Right renal cortex interstitium (tissue), 3 donors: ENCODE data around the gene GPR151. TPM values are rescaled to one million over a fixed set of nuclear protein-coding genes. Genes with fewer than 3 reads are reported as not detected.
A peak's percentile ranks its signal among the peaks of the same experiment; 100 is the strongest.
"Not testable (repeated sequence)": the region's sequence is repeated elsewhere in the genome, so short reads cannot be mapped to it uniquely, and the experiment has no call there.

Experiments used
- DNase-seq, 3 donors: peaks; one replicate each; pipeline ENCODE4 v3.0.0-alpha.2; 2013; ENCODE audit warnings: low read depth in 3 of 3, low spot score in 2 of 3
- polyA plus RNA-seq, 3 donors: library from polyadenylated mRNA; unstranded; fragments of 120-200 nt; gene quantifications; one replicate each; pipeline ENCODE4 v1.2.1, GENCODE V29; 2013; ENCODE audit not compliant: insufficient read length in 3 of 3

GPR151 gene
- not detected for polyA plus RNA-seq

GRCh38 chr5:146516151-146516475 lies at the start of gene GPR151:
GPR151 (minus strand) TSS chr5:146516190; CDS start chr5:146516113, 77 bp downstream.
- peak in 1 of 3 donors; percentile 5 for DNase-seq

DNA sequence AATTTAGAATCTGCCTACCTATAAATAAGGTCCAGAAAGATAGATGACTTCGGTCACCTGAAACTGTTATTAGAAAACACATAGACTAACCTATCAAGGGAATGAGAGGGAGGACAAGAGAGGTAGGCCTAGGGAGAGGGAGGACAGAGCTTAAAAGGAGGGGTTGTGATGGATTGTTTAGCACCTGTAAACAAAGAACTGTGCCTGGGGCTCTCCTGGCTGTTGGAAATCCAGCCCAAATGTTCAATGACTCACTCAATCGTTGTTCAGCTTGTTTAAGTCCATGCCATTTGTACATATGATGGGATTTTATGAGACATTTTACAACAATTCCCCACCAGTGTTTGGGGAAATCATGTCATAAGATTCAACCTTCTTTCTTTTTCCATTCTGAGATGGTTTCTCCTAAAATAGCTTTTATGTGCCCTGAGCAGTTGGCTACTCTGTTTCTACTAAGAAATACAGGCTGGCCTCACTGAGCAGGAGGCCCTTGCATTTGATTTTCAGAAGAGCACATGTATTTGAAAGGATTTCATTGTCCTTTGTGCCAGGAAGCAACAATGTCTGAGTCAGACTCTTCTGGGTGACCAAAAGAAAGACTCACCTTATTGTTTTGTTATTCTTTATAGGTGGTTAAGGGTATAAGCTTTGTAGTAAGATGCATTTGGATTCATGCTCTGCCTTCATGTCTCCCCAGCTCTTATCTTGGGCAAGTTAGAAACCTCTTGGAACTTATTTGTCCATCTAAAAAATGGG lies 48.2 kb upstream of the GPR151 start:
- DNase-seq, result no peak

GRCh38 chr5:146562461-146562860 lies 46.5 kb upstream of the GPR151 start:
- DNase-seq, result no peak

DNA sequence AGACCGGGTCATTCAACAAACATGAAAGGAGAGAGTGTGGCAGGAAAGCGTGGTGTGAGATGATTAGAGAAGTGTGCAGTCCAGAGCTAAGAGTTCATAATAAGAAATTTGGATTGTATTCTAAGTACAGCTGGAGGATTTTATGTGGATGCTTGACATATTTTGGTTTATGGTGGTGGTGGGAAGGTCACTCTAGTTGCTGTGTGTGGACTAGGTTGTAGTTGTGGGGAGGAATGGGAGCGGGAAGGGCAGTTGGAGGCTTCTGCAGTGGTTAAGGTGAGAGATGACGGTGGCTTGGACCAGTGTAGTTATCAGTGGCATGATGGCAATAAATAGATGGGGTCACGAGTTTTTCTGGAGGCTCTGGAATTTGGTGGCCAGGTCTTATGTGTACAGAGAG lies 45.7 kb upstream of the GPR151 start:
- no peak for DNase-seq

- DNase-seq, result no peak
Observed at GRCh38 chr5:146560205-146560812, 44.3 kb upstream of the GPR151 start.

- not testable (repeated sequence) for DNase-seq
Observed at GRCh38 chr5:146556884-146557283, 40.9 kb upstream of the GPR151 start.

DNA sequence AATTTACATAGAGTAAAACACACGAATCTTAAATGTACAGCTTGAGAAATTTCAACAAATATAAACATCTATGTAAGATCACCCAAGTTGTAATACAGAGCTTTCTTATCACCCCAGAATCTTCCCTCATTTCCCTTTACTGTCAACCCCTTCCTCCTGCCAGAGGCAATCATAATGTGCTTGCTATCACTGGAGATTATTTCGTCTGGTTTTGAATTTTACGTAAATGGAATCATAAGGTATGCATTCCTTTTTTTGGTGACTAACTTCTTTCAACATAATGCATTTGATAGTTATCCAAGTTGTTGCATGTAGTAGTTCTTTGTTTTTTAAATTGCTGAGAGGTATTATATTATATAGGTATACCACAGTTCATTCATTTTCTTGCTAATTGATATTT lies 37.5 kb upstream of the GPR151 start:
- no peak for DNase-seq

DNA sequence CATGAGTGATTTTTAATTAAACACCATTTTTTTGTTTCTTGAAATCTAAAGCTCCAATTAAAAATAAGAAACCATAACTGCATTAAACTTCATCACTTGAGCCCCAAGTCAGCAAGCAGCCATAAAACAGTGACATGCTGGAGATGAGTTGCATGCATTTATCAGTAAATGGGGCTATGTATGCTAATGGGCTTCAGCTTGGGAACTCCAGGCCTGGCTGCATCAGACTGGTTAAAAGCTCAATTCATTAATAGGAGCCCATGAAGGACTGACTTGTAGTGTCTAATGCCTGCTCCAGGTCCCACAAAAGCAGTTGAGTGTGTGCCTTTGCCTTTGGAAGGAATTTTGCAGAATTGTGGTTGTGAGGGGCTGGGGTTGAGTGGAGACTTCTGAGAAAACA lies 33.6 kb upstream of the GPR151 start:
- no peak for DNase-seq

DNA sequence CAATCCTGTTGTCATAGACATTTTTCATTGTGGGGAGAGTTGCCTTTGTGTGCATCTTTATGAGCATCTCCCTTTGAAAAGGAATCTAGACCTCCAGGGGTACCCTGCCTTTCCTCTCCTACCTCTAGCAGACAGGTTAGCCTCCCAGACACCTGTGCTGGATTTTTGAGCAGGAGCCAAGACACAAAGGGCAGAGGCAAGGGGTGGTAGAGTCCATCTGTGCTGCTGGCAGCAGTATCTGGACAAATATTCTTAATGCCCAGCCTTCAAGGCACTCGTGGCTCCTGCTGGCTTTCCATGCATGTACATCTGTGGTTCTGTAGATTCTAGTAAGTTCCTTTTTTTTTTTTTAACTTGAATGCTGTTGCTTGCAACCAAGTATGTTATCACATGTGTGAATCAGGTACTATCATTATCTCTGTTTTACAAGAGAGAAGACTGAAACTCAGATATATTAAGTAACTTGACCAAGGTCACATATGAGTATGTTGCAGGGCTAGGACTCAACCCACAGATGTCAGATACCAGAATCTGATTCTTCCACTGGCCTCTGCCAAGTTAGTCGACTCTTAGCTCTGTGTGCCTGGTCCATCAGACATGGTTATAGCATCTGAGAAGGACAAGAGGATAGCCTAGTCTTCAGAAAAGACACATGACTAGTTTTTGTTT lies 32.9 kb upstream of the GPR151 start:
- DNase-seq, result no peak

GRCh38 chr5:146544232-146544631 lies 28.2 kb upstream of the GPR151 start:
- no peak for DNase-seq

DNA sequence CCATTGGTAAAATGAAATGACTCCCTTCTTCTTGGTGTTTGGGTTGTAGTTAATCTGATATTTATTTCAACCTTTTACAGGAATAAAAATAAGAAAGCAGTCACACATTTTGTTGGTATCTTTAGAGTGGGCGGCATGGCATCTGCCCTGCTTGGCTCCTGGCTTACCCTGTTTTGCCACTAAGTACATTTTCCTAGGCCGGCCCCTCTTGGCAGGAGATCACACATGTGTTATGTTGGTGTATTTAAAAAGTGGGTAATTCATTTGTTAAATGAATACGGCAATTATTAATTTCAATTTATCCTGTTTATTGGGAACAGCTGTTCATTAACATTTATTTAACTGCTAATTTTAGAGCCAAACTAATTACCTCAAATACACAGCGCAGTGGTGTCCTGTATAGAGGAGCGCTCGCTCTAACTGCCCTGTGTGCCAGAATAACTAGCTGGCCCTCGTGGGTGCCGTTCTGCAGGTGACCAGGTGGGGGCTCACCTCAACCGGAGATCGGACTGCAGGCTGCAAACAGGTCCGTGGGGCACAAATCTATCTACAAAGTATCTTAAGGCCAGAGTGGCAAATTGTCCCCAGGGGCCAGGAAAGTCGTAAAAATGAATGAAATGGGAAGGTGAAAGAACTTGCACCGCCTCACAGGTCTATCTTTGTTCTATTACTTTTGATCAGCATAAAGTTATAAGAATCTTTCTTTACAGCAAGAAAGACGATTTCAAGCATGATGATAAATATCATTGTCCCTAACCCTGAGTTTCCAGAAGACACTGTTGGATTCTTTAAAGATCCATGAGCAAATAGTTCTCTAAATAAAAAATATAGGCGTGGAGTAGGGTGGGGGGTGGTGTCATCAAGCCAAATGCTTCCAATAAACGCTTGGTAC lies 26.2 kb upstream of the GPR151 start:
- peak in 2 of 3 donors; percentile 18 to 25 for DNase-seq

DNA sequence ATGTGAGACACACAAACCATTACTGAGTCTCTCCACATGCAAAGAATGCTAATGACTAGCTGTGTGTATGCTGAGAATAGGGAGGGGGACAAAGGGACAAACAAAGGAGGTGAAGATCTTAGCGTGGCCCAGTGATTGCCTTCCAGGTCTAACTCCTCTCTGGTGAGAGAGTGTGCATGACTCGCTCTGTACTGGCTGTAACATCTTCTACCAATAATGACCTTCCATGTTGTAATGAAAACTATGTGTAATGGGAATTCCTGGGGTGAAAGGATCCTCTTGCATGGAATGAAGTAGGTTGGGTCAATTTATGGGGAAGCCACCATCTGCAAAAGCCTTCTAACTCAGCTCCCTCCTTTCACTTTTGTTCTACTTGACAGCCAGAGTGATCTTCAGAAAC lies 24.4 kb upstream of the GPR151 start:
- DNase-seq, result no peak

- DNase-seq, result no peak
Observed at GRCh38 chr5:146539973-146540372, 24.0 kb upstream of the GPR151 start.

- no peak for DNase-seq
Observed at GRCh38 chr5:146538432-146538831, 22.4 kb upstream of the GPR151 start.

- no peak for DNase-seq
Observed at GRCh38 chr5:146533882-146534281, 17.9 kb upstream of the GPR151 start.

DNA sequence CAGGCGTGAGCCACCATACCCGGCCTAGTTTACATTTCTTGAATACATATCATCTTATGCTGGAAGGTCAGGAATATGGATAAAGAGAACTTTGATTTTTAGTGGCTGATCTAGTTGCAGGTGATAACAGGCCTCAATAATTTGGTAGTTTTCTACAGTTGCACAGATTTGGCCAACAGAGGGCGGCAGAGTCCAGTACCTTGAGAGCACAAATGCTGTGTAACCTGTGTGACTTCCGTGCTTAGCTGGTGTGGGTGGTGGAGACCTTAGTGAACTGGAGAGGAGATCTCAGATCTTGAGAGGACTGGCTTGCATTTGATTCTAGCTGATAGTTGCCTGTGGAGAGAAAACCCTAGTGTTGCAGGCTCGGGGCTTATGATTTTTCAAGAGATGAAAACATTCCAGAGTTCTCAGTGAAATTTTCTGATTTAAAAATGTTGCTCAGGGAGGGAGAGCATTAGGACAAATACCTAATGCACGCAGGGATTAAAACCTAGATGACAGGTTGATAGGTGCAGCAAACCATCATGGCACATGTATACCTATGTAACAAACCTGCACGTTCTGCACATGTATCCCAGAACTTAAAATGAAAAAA lies 17.4 kb upstream of the GPR151 start:
- DNase-seq, result peak in 2 of 3 donors; percentile 25 to 47

GRCh38 chr5:146529984-146530383 lies 14.0 kb upstream of the GPR151 start:
- DNase-seq, result no peak

DNA sequence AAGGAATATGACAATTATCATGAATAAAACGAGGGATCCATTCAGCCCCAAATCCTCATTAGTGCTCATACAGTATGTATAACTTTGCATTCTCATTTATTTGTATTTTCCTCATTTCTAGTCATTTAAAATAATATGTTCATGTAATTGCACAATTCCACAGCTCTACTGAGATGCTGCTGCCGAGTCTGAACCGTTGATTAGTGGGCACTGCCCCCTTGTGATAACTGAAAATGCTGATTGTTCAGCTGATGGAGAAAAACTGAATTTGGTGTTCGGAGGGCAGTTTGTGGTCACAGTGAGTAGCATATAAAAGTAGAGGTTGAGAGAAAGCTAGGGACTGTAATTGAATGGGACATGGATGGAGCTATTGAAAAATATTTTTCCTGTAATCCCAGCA lies 12.2 kb upstream of the GPR151 start:
- DNase-seq, result no peak

DNA sequence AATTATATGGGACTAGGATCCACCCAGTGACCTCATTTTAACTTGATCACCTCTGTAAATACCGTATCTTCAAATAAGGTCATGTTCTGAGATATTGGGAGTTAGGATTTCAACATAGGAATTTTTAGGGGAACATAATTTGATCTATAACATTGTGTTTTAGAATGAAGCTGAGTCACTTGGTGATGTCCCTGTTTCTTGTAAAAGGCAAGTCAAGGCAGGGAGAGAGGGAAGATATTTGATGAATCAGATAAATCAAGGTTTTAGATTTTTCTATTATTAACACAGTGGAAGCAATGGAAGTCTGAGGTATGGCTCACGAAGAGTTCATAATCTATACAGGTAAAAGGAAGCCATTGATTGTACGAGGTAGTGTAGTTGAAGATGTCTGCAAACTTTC lies 11.8 kb upstream of the GPR151 start:
- no peak for DNase-seq

DNA sequence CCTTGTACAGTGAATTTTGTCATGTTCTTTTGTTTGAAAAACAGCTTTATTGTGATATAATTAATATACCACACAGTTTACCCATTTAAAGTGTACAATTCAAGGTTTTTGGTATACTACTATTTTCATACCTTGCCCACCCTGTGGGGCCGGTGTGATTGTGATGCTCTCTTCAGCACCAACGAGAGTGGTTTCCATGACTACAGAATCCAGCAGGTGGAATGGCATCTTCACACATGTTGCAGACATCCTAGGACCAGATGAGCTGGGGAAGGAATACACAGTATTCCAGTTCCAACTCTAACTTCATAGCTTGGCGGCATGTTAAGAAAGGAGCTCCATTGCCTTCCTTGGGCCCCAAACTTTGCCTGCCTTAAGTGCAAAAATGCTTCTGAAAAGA lies 7.7 kb upstream of the GPR151 start:
- no peak for DNase-seq
